Measurements from ENCODE around the gene UBE2J2.

UBE2J2 gene

DNA sequence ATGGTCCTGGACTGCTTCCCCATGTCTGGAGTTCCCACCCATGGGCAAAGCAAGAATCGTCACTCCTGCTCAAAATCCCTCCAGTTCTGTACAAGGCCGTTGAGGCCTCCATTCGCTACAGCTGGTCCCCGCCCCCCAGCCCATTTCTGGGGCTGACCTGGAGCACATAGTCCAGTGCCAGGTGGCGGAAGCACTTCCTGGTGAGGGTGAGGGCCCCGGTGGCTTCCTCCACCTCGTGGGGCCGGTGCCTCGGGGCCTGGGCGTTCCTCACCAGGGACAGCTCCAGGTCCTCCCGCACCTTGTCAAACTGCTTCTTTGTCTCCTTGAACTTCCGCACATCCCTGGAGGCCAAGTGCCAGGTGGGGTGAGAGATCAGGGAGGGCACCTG lies 26.7 kb upstream of the UBE2J2 start:
- in situ Hi-C loops (cut with MboI; ENCODE audit: low sequenced_read_pairs, unreplicated experiment) = no loop called here
- DNase-seq (ENCODE audit: low spot score) = no peak
- TF ChIP-seq, protein P1, sequence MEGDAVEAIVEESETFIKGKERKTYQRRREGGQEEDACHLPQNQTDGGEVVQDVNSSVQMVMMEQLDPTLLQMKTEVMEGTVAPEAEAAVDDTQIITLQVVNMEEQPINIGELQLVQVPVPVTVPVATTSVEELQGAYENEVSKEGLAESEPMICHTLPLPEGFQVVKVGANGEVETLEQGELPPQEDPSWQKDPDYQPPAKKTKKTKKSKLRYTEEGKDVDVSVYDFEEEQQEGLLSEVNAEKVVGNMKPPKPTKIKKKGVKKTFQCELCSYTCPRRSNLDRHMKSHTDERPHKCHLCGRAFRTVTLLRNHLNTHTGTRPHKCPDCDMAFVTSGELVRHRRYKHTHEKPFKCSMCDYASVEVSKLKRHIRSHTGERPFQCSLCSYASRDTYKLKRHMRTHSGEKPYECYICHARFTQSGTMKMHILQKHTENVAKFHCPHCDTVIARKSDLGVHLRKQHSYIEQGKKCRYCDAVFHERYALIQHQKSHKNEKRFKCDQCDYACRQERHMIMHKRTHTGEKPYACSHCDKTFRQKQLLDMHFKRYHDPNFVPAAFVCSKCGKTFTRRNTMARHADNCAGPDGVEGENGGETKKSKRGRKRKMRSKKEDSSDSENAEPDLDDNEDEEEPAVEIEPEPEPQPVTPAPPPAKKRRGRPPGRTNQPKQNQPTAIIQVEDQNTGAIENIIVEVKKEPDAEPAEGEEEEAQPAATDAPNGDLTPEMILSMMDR (IDR thresholded peaks at IDR 0.05; ENCODE audit: borderline replicate concordance, control extremely low read depth, extremely low read depth, insufficient read depth, missing control alignments) = no peak

DNA sequence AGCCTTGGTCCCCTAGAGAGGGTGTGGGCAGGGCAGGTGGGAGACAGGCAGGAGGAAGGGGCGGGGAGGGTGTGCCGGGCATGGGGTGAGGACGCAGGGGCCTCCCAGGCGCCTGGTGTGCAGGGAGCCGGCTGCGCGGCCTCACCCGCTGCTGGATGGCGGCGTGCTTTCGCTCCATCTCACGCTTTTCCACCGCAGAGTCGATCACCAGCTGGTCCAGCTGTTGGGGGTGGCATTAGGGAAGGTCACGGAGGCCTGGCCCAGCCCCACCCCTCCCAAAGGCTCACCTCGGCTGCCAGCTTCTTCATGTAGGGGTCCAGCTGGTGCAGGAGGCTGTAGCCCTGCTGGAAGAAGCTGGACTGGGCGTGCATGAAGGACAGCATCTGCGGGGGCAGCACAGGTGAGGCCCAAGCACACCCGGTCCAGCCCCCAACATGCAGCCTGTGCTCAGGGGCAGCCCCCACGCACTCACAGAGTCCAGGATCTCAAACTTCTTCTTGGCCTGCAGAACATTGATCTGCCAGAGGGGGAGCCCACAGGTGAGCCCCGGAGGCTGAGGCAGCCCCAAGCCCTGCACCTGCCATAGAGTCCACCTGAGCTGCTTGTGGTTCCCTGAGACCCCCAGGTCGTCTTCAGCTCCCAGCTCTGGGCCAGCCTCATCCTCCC lies 26.2 kb upstream of the UBE2J2 start:
- in situ Hi-C loops (cut with MboI; ENCODE audit: low sequenced_read_pairs, unreplicated experiment) = no loop called here
- peak; percentile 69 for DNase-seq (ENCODE audit: low spot score)

DNA sequence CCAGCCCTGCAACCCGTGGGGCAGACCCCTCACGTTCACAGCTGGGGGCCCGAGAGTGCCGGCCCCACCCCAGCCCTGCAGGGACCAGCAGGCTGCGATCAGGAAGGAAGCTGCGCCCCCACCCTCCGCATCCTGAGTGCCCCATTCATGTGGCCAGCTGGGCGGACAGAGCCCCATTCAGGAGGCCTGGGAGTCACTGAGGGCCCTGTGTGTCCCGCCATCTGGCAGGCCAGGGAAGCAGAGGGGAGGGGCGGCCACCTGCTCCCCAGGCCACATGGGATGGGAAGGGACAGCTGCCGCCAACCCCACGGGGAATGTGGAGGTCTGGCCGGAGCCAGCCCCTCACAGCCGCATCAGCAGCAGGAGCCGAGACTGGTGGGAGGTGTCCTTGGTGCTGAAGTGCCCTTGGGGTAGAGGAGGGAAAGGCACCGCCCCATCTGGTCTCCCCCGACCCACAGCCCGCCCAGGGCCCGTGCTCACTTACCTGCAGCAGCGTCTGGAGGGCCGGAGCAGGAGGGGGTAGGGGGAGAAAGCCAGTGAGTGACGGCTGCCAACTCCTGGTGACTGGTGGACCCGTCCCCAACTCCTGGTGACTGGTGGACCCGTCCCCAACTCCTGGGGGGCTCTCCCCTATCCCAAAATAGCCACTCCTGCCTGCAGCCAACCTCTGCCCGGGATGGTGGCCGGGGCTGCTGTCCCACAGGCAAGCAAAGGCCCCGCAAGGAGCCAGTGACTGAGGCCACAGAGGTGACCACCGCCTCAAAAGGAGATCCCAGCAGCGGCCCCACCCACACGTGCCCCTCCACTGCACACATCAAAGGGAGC lies 25.4 kb upstream of the UBE2J2 start:
- TF ChIP-seq, protein P1 (IDR thresholded peaks at IDR 0.05; ENCODE audit: borderline replicate concordance, control extremely low read depth, extremely low read depth, insufficient read depth, missing control alignments) = no peak
- in situ Hi-C loops (cut with MboI; ENCODE audit: low sequenced_read_pairs, unreplicated experiment) = no loop called here
- DNase-seq (ENCODE audit: low spot score) = no peak

More for the DNA sequence above, 26.2 kb upstream of the UBE2J2 start:
- TF ChIP-seq, protein P1 (IDR thresholded peaks at IDR 0.05; ENCODE audit: borderline replicate concordance, control extremely low read depth, extremely low read depth, insufficient read depth, missing control alignments) = peak; percentile 30

DNA sequence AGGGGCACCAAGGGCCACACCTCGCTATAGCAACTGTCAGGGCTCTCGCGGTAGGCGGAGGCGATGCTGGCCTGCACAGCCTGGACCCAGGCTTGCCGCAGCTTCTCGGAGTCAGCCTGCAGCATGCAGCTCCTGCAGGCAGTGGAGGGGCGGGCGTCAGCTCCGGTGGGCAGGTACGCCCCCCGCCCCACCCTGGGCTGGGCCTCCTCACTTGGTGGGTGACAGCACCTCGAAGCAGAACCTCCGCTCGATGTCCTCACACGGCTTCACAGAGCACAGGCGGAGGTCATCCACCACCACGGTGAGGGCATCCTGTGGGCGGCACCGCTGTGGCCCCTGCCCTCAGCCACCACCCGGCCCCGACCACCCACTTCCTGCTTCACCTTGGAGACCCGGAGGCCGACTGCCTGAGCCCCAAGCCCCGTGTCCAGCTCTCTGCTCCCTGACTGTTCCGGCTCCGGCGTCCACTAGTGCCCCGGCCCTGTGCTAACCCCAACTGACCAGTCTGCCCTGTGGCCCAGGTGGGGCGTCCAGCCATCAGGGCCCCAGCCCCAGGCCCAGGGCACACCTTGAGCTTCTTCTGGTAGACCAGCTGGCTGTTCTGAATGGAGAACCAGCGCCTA lies 24.3 kb upstream of the UBE2J2 start:
- in situ Hi-C loops (cut with MboI; ENCODE audit: low sequenced_read_pairs, unreplicated experiment) = no loop called here
- DNase-seq (ENCODE audit: low spot score) = no peak
- TF ChIP-seq, protein P1 (IDR thresholded peaks at IDR 0.05; ENCODE audit: borderline replicate concordance, control extremely low read depth, extremely low read depth, insufficient read depth, missing control alignments) = no peak

DNA sequence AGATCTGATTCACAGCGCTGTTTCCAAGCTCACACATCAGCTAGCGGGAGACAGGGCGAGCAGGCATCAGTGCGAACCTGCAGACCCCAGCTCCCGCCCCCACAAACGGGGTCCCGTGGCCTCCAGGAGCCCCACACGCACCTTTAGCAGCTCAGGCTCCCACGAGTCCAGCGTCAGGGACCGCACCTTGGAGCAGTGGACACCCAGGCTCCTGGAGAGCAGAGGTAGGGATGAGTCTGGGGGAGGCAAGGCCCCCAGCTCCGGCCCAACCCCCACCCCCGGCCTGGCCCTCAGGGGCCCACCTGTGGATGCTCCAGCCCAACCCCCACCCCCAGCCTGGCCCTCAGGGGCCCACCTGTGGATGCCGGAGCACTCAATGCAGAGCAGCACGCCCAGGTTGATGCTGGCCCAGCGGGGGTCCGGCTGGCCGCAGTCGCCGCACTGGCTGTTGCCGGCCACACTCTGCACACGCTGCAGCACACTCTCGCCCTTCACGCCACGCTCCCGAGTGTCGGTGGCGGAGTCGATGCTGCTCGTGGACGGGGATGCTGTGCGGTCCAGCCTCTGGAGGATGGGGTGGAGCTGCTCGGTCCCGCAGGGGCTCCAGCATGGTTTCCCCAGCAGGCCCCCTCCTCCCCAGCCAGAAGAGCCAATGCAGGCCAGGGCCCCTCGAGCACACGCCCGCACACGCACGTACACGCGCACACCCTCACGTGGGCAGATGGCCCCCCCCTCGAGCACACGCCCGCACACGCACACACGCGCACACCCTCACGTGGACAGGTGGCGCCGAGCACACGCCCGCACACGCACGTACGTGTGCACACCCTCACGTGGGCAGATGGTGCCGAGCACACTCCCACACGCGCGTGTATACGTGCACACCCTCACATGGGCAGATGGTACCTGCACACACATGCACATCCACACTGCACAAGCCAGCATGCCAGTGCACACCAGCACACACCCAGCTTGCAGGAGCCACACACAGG lies 22.7 kb upstream of the UBE2J2 start:
- in situ Hi-C loops (cut with MboI; ENCODE audit: low sequenced_read_pairs, unreplicated experiment) = no loop called here
- no peak for DNase-seq (ENCODE audit: low spot score)
- TF ChIP-seq, protein P1 (IDR thresholded peaks at IDR 0.05; ENCODE audit: borderline replicate concordance, control extremely low read depth, extremely low read depth, insufficient read depth, missing control alignments) = no peak
